ENCODE results near the gene BCAS3. TPM values are rescaled to one million over a fixed set of nuclear protein-coding genes. Genes with fewer than 3 reads are reported as not detected.

Gene BCAS3
- total RNA-seq, 1 donor from 2014 or later: 35.7 TPM

DNA sequence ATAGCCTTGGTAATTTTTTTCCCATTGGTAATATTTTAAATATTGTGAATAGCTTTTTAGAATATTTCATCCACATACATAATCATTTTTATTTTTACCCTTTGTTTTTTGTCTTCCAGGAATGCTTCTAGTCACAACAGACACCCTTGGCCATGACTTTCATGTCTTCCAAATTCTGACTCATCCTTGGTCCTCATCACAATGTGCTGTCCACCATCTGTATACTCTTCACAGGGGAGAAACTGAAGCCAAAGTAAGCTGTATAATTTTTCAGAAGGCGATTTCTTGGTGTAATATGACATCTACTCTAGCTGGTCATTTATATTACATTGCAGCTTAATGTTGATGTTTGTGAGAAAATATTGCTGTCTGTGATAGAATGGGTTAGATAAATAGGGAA, 269.4 kb downstream of the BCAS3 start:
- DNase-seq (ENCODE audit: extremely low spot score, unreplicated experiment): no peak
- Mint-ChIP-seq H3K27ac (ENCODE audit: unreplicated experiment) (no peak overlapping the region), H3K4me1 (ENCODE audit: unreplicated experiment) (no peaks in the 10 kb centered on the region), H3K9me3 (ENCODE audit: unreplicated experiment) (no peaks in the 10 kb centered on the region), H3K36me3 (ENCODE audit: unreplicated experiment) (peaks cover 3% of the 10 kb centered on the region), H3K27me3 (ENCODE audit: unreplicated experiment) (no peaks in the 10 kb centered on the region), H3K4me3 (ENCODE audit: unreplicated experiment) (no peak overlapping the region)
- TF ChIP-seq, protein P1, sequence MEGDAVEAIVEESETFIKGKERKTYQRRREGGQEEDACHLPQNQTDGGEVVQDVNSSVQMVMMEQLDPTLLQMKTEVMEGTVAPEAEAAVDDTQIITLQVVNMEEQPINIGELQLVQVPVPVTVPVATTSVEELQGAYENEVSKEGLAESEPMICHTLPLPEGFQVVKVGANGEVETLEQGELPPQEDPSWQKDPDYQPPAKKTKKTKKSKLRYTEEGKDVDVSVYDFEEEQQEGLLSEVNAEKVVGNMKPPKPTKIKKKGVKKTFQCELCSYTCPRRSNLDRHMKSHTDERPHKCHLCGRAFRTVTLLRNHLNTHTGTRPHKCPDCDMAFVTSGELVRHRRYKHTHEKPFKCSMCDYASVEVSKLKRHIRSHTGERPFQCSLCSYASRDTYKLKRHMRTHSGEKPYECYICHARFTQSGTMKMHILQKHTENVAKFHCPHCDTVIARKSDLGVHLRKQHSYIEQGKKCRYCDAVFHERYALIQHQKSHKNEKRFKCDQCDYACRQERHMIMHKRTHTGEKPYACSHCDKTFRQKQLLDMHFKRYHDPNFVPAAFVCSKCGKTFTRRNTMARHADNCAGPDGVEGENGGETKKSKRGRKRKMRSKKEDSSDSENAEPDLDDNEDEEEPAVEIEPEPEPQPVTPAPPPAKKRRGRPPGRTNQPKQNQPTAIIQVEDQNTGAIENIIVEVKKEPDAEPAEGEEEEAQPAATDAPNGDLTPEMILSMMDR (IDR thresholded peaks at IDR 0.05): no peak

DNA sequence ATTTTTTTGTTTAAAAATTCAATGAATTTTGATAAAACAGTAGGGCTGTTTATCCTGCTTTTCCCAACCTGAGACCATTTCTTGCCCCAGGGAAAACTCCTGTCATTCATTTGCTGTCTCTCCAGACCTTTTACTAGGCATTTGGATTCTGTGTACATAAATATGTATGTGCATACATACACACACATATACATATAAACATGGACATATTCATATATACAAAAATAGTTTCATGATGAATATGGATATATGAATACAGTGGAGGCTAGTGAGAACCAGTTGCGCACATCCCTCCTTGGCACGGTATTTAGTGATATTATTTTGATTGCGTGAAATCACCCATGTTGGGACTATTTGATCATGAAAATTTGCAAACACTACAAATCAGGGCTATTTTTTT, 269.9 kb downstream of the BCAS3 start:
- H3K27me3 Mint-ChIP-seq (ENCODE audit: unreplicated experiment): no peaks in the 10 kb centered on the region
- no peak overlapping the region for H3K27ac Mint-ChIP-seq (ENCODE audit: unreplicated experiment)
- H3K4me1 Mint-ChIP-seq (ENCODE audit: unreplicated experiment): no peaks in the 10 kb centered on the region
- no peak overlapping the region for H3K4me3 Mint-ChIP-seq (ENCODE audit: unreplicated experiment)
- H3K36me3 Mint-ChIP-seq (ENCODE audit: unreplicated experiment): peaks cover 3% of the 10 kb centered on the region
- no peaks in the 10 kb centered on the region for H3K9me3 Mint-ChIP-seq (ENCODE audit: unreplicated experiment)
- DNase-seq (ENCODE audit: extremely low spot score, unreplicated experiment): no peak
- TF ChIP-seq, protein P1 (IDR thresholded peaks at IDR 0.05): no peak

DNA sequence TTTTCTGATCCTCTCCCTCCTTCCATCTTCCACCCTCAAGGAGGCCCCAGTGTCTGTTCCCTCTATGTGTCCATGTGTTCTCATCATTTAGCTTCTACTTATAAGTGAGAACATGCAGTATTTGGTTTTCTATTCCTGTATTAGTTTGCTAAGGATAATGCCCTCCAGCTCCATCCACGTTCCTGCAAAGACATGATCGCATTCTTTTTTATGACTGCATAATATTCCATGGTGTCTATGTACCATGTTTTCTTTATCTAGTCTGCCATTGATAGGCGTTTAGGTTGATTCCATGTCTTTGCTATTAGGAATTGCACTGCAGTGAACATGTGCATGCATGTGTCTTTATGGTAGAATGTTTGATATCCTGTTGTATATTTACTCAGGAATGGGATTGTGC, 275.1 kb downstream of the BCAS3 start:
- Mint-ChIP-seq H3K9me3 (ENCODE audit: unreplicated experiment) (peaks cover 14% of the 10 kb centered on the region), H3K27me3 (ENCODE audit: unreplicated experiment) (no peaks in the 10 kb centered on the region), H3K27ac (ENCODE audit: unreplicated experiment) (no peak overlapping the region), H3K36me3 (ENCODE audit: unreplicated experiment) (peaks cover 8% of the 10 kb centered on the region), H3K4me1 (ENCODE audit: unreplicated experiment) (no peaks in the 10 kb centered on the region), H3K4me3 (ENCODE audit: unreplicated experiment) (no peak overlapping the region)
- no peak for DNase-seq (ENCODE audit: extremely low spot score, unreplicated experiment)
- TF ChIP-seq, protein P1 (IDR thresholded peaks at IDR 0.05): no peak

DNA sequence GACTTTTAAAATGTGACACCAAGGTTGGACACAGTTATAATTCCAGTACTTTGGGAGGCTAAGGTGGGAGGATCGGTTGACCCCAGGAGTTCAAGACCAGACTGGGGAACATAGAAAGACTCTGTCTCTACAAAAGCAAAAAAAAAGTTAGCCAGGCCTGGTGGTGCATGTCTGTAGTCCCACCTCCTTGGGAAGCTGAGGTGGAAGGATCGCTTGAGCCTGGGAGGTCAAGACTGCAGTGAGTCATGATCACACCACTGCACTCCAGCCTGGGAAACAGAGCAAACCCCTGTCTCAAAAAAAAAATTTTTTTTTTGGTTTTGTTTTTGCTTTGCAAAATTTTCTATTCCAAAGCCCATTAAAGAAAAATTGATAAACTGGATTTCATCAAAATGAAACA, 281.4 kb downstream of the BCAS3 start:
- Mint-ChIP-seq H3K36me3 (ENCODE audit: unreplicated experiment) (peaks cover 25% of the 10 kb centered on the region), H3K4me1 (ENCODE audit: unreplicated experiment) (peaks cover 8% of the 10 kb centered on the region), H3K9me3 (ENCODE audit: unreplicated experiment) (peaks cover 24% of the 10 kb centered on the region), H3K4me3 (ENCODE audit: unreplicated experiment) (no peak overlapping the region), H3K27me3 (ENCODE audit: unreplicated experiment) (no peaks in the 10 kb centered on the region), H3K27ac (ENCODE audit: unreplicated experiment) (no peak overlapping the region)
- DNase-seq (ENCODE audit: extremely low spot score, unreplicated experiment): no peak
- TF ChIP-seq, protein P1 (IDR thresholded peaks at IDR 0.05): no peak

DNA sequence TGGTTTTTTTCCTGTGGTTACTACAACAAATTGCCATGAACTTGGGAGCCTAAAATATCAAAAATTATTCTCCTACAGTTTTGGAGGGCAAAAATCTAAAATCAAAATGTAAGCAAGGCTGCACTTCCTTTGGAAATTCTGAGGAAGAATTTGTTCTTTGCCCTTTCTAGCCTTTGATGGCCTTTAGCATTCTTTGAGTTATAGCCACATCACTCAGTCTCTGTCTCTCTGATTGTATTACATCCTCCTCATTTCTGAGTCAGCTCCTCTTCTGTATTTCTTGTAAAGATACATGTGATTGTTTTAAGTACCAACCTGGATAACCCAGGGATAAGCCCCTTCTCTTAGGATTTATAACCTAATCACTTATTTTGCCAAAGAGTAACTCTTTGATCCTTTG, 282.0 kb downstream of the BCAS3 start:
- no peak overlapping the region for H3K4me3 Mint-ChIP-seq (ENCODE audit: unreplicated experiment)
- DNase-seq (ENCODE audit: extremely low spot score, unreplicated experiment): no peak
- H3K27ac Mint-ChIP-seq (ENCODE audit: unreplicated experiment): no peak overlapping the region
- no peaks in the 10 kb centered on the region for H3K27me3 Mint-ChIP-seq (ENCODE audit: unreplicated experiment)
- peaks cover 8% of the 10 kb centered on the region for H3K4me1 Mint-ChIP-seq (ENCODE audit: unreplicated experiment)
- peaks cover 27% of the 10 kb centered on the region for H3K9me3 Mint-ChIP-seq (ENCODE audit: unreplicated experiment)
- H3K36me3 Mint-ChIP-seq (ENCODE audit: unreplicated experiment): peaks cover 32% of the 10 kb centered on the region
- TF ChIP-seq, protein P1 (IDR thresholded peaks at IDR 0.05): no peak
